Uterus (tissue), 4 donors: ENCODE data around the gene BANF2. TPM values are rescaled to one million over a fixed set of nuclear protein-coding genes. Genes with fewer than 3 reads are reported as not detected.

Experiments used
- DNase-seq, 2 donors: peaks; one replicate each; pipeline ENCODE4 v3.0.0-alpha.2; 2019 to 2020
- H3K27ac ChIP-seq, 2 donors: fragments of 200-600 bp; sonication (generic); 1 replicate in 1 of 2; 2 replicates in 1 of 2; pipeline ENCODE4 v1.5.1; 2016 to 2018
- H3K27me3 ChIP-seq, 2 donors: fragments of 200-600 bp; sonication (generic); one replicate each; pipeline ENCODE4 v1.5.1; 2018 to 2019; ENCODE audit warnings: control low read depth in 1 of 2
- H3K36me3 ChIP-seq, 2 donors: fragments of 200-600 bp; sonication (generic); one replicate each; pipeline ENCODE4 v1.5.1; 2019; ENCODE audit warnings: control low read depth in 1 of 2
- H3K4me1 ChIP-seq, 2 donors: fragments of 200-600 bp; sonication (generic); one replicate each; pipeline ENCODE4 v1.5.1; 2018 to 2019; ENCODE audit warnings: control low read depth in 1 of 2
- H3K4me3 ChIP-seq, 2 donors: fragments of 200-600 bp; sonication (generic); 1 replicate in 1 of 2; 2 replicates in 1 of 2; pipeline ENCODE4 v1.5.1; 2018 to 2019; ENCODE audit warnings: mild to moderate bottlenecking in 1 of 2
- H3K9me3 ChIP-seq, 2 donors: fragments of 200-600 bp; sonication (generic); one replicate each; pipeline ENCODE4 v1.5.1; 2019; ENCODE audit warnings: control low read depth in 1 of 2
- POLR2A ChIP-seq, 2 donors: fragments of 450-650 bp; IDR thresholded peaks; one replicate each; pipeline ENCODE4 v1.6.1; 2016; ENCODE audit warnings: antibody characterized with exemption in 2 of 2, mild to moderate bottlenecking in 1 of 2, moderate library complexity in 1 of 2
- intact Hi-C: fragments of 100-400 bp; cut with DNase I; formaldehyde crosslinking; loops from one replicate; pipeline ENCODE4 v1.15.1; 2023; ENCODE audit warnings: low total_unique reads
- total RNA-seq, 4 donors: library from RNA; depleted of rRNA in 3 of 4; stranded (reverse); fragments of >200 nt in 3 of 4; gene quantifications; one replicate each; pipeline versions ENCODE4 v1.1.0 to v1.2.4, GENCODE V29; 2014 to 2023
- TF ChIP-seq, protein P1 (sequence below), 4 experiments: fragments of 200-600 bp in 2 of 4; fragments of 450-650 bp in 2 of 4; sonication (generic) in 2 of 4; IDR thresholded peaks; one replicate each; pipeline ENCODE4 v1.5.1; 2016 to 2019; ENCODE audit warnings: antibody characterized with exemption in 4 of 4, mild to moderate bottlenecking in 2 of 4, moderate library complexity in 1 of 4
- donor health status: DM: yes; HTN: yes; CAD: no.

Gene BANF2
- total RNA-seq, 4 donors from 2014 or later, result not detected

DNA sequence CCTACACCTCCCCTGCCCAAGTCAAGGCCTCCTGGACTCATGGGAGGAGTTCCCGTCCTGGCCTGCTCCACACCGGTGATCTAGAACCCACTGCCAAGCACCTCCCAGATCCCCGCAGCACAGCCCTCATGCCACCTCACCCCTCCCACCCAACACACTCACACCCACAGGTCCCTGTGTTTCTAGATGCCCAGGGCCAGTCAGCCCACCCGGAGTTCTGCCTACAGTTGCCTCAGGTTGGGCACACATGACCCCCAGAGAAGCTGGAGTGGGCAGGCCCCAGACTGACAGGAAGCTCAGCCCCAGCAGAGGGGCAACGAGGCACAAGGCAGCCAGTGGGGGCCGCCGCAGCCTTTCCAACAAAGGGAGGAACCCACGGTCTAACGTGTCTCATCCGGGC lies 47.4 kb upstream of the BANF2 start:
- Histone ChIP-seq H3K27ac (no peak overlapping the region), H3K9me3 (no peaks in the 10 kb centered on the region), H3K4me3 (no peak overlapping the region), H3K4me1 (peaks cover 8 to 23% of the 10 kb centered on the region in 2 donors), H3K36me3 (no peaks in the 10 kb centered on the region), H3K27me3 (no peaks in the 10 kb centered on the region)
- intact Hi-C loops, result no loop called here
- TF ChIP-seq POLR2A (IDR thresholded peaks at IDR 0.05), result no peak
- TF ChIP-seq, protein P1, sequence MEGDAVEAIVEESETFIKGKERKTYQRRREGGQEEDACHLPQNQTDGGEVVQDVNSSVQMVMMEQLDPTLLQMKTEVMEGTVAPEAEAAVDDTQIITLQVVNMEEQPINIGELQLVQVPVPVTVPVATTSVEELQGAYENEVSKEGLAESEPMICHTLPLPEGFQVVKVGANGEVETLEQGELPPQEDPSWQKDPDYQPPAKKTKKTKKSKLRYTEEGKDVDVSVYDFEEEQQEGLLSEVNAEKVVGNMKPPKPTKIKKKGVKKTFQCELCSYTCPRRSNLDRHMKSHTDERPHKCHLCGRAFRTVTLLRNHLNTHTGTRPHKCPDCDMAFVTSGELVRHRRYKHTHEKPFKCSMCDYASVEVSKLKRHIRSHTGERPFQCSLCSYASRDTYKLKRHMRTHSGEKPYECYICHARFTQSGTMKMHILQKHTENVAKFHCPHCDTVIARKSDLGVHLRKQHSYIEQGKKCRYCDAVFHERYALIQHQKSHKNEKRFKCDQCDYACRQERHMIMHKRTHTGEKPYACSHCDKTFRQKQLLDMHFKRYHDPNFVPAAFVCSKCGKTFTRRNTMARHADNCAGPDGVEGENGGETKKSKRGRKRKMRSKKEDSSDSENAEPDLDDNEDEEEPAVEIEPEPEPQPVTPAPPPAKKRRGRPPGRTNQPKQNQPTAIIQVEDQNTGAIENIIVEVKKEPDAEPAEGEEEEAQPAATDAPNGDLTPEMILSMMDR (IDR thresholded peaks at IDR 0.05), result no peak
- peak; percentile 12 to 13 for DNase-seq

DNA sequence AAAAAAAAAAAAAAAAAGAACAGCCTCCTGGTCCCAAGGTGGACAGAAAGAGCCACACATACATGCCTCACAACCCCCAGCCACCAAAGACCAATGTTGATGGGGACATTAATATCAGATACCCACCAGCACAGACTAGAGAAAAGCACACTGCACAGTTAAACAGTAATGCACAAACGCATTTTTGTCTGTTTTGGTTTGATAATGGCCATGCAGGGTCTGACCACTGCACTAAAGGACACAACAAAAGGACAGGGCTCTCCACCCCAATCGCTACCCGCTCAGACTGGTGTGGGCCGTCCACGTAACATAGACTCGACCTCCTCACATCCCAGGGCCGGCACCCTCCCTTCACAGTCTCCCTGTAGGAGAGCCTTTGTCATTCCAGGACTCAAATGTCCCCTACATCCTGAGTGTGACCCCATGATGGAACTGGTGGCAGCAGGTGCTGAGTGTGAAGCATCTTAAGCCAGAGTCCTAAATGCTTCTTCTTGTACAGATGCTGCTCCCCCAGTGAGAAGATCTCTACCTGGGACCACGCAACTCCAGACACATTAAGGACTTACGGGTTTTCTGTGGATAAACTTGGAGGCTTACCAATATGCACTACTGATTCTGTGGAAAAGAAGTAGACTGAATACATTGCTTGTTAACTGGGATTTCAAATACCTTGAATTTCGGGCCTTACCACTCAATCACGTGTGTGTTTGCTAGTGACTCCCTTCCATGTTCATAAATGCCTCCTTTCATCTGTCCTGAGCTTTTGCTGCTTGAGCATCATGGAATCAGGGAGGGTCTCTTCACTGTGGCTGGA lies 45.7 kb upstream of the BANF2 start:
- Histone ChIP-seq H3K27ac (peak overlapping the region in 1 of 2 donors; percentile 52), H3K36me3 (no peaks in the 10 kb centered on the region), H3K4me3 (no peak overlapping the region), H3K9me3 (no peaks in the 10 kb centered on the region), H3K27me3 (no peaks in the 10 kb centered on the region), H3K4me1 (peaks cover 8 to 15% of the 10 kb centered on the region in 2 donors)
- TF ChIP-seq, protein P1 (IDR thresholded peaks at IDR 0.05), result no peak
- no peak for TF ChIP-seq POLR2A (IDR thresholded peaks at IDR 0.05)
- peak; percentile 4 to 9 for DNase-seq
- intact Hi-C loops, result no loop called here

DNA sequence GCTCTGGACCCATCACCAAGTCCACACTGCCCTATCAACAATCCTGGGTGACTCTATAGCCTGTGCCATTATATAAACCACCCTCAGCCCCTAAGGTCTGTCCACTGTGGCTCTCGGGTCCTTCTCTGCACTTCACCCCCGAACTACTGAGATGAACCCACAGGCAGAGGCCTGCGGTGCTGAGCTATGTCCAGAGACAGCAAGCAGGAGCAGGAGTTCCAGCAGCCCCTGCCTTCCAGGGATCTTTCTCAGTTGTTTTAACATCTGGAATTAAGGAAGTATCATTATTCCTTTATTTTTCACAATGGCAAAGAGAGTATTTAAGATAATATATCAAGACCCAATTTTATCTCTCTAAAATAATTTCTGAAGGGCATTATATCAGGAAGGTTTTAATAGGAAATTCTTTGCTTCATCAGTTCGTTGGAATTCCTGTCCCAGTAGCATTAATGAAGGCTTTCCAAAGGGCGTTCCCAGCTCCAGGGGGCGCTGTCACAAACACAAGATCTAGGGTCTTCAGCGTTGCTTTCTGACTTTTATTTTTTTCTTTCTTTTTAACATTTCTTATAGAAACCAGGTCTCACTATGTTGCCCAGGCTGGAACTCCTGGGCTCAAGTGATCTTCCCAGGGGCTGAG lies 45.0 kb upstream of the BANF2 start:
- Histone ChIP-seq H3K27ac (peak overlapping the region; percentile 22 to 52), H3K4me1 (peaks cover 8 to 15% of the 10 kb centered on the region in 2 donors)

DNA sequence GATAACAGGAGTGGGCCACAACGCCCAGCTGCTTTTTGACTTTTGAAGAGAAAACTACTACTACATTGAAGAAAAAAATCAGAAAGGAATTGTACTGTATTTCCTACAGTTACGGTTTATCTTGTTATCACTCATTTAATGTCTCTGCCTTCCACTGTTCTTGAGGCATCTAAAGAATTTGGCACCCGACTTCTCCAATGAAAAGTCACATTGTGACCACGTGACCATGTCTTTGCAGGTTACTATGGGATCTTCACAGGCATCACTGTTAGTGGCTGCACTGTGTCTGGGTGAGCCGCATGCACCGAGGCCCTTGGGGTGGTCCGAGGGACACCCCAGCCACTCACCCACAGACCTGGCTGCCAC lies 44.5 kb upstream of the BANF2 start:
- peak; percentile 12 to 14 for DNase-seq
- Histone ChIP-seq H3K27ac (peak overlapping the region; percentile 22 to 52), H3K4me1 (peaks cover 7 to 15% of the 10 kb centered on the region in 2 donors), H3K4me3 (no peak overlapping the region), H3K9me3 (no peaks in the 10 kb centered on the region), H3K27me3 (no peaks in the 10 kb centered on the region), H3K36me3 (no peaks in the 10 kb centered on the region)
- intact Hi-C loops, result no loop called here
- TF ChIP-seq, protein P1 (IDR thresholded peaks at IDR 0.05), result no peak
- TF ChIP-seq POLR2A (IDR thresholded peaks at IDR 0.05), result no peak

More for the DNA sequence above, 45.0 kb upstream of the BANF2 start:
- Histone ChIP-seq H3K9me3 (no peaks in the 10 kb centered on the region), H3K36me3 (no peaks in the 10 kb centered on the region), H3K27me3 (no peaks in the 10 kb centered on the region), H3K4me3 (no peak overlapping the region)
- intact Hi-C loops, result no loop called here
- TF ChIP-seq POLR2A (IDR thresholded peaks at IDR 0.05), result no peak
- TF ChIP-seq, protein P1 (IDR thresholded peaks at IDR 0.05), result peak; percentile 16 to 54 (median 32)
- peak; percentile 66 to 68 for DNase-seq

DNA sequence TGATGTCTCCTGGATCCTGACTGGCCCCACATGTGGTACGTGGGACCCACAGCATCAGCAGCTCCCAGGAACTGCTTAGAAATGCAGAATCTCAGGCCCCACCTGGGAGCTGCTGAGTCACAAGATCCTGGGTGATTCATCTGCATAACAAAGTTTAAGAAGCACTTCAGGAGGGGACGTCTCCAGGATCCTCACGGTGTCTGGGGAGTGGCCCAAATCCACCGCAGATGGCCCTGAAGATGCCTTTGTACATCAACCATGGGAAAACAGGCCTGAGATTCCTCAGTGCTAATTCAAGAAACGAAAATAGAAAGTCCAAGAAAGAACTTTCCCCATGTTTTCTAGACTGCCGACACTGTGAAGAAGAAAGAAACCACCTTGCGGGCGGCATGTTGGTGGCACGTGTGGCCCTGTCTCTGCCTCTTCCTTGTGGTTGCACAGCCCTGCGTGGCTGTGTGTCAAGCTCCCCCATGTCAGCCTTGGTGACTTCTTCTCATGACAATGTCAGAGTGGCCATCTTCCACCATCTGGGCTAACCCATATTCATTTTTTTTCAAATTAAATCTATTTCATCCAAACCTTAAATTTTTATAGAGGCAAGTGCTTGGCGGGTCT lies 43.8 kb upstream of the BANF2 start:
- peaks cover 0 to 14% of the 10 kb centered on the region in 2 donors for H3K4me1 ChIP-seq
- DNase-seq, result peak; percentile 14 to 15
- intact Hi-C loops, result no loop called here
- no peaks in the 10 kb centered on the region for H3K9me3 ChIP-seq
- no peak for TF ChIP-seq POLR2A (IDR thresholded peaks at IDR 0.05)
- TF ChIP-seq, protein P1 (IDR thresholded peaks at IDR 0.05), result no peak
- peak overlapping the region; percentile 22 to 52 for H3K27ac ChIP-seq
- no peak overlapping the region for H3K4me3 ChIP-seq
- H3K27me3 ChIP-seq, result no peaks in the 10 kb centered on the region
- no peaks in the 10 kb centered on the region for H3K36me3 ChIP-seq
